ENCODE results near the gene GAN.

GAN gene

DNA sequence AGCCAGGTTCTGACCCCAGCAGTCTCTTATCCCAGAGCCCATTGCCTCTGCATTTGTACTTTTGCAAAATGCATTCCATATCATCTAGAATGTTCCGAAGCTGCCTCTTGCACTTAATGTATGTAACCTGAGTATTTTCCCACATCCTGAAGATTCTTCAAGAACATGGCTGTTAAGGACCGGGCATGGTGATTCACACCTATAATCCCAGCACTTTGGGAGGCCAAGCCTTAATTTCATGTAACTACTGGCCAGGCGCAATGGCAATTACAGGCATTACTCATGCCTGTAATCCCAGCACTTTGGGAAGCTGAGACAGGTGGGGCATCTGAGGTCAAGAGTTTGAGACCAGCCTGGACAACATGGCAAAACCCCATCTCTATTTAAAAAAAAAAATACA is 31.7 kb upstream of the GAN start:
- H3K4me3 ChIP-seq (ENCODE audit: low read length), result no peak overlapping the region
- DNase-seq (ENCODE audit: low read depth), result no peak
- TF ChIP-seq, protein P1, sequence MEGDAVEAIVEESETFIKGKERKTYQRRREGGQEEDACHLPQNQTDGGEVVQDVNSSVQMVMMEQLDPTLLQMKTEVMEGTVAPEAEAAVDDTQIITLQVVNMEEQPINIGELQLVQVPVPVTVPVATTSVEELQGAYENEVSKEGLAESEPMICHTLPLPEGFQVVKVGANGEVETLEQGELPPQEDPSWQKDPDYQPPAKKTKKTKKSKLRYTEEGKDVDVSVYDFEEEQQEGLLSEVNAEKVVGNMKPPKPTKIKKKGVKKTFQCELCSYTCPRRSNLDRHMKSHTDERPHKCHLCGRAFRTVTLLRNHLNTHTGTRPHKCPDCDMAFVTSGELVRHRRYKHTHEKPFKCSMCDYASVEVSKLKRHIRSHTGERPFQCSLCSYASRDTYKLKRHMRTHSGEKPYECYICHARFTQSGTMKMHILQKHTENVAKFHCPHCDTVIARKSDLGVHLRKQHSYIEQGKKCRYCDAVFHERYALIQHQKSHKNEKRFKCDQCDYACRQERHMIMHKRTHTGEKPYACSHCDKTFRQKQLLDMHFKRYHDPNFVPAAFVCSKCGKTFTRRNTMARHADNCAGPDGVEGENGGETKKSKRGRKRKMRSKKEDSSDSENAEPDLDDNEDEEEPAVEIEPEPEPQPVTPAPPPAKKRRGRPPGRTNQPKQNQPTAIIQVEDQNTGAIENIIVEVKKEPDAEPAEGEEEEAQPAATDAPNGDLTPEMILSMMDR (conservative IDR thresholded peaks at IDR 0.05; ENCODE audit: low read depth, low read length), result no peak

DNA sequence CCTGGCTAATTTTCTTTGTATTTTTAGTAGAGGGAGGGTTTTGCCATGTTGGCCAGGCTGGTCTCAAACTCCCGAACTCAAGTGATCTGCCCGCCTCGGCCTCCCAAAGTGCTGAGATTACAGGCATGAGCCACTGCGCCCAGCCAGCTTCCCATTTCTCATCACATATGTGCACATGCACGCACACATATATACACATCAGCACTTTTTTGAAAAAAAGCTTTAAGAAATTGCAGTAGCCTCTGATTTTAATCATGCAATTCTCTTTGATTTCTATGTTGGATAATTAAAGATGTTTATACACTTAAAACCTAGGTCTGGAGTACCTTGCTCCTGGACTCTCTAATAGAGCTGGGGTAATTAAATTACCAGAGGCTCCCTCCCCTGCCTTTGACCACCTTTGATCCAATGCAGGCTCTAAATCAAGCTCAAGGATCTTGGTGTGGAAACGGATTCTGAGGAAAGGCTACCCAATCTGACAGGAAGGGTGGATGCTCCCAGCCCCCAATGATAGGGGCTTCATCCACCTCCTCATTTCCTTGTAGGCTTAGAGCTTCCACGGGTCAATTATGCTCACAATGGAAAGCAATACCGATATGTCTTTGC is 29.7 kb upstream of the GAN start:
- no peak for DNase-seq (ENCODE audit: low read depth)
- no peak overlapping the region for H3K4me3 ChIP-seq (ENCODE audit: low read length)
- TF ChIP-seq, protein P1 (conservative IDR thresholded peaks at IDR 0.05; ENCODE audit: low read depth, low read length), result no peak

DNA sequence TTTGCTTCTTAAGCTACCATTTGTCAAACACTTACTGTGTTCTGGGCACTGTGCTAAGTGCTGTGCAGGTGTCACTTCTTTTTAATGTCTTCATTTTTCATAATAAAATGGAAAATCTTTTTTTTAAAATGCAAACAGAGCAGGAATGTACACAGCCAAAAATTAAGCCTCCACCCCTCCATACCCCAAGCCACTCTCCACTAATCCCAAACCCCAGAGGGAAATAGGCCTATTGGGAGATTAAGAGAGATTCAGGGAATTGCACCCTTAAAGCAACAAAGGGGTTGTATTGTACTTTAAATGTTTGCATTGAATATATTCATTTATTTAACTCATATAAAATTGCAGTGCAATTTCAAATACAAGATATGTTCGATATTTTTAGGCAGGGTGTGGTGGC is 28.6 kb upstream of the GAN start:
- no peak overlapping the region for H3K4me3 ChIP-seq (ENCODE audit: low read length)
- no peak for DNase-seq (ENCODE audit: low read depth)
- TF ChIP-seq, protein P1 (conservative IDR thresholded peaks at IDR 0.05; ENCODE audit: low read depth, low read length), result no peak

DNA sequence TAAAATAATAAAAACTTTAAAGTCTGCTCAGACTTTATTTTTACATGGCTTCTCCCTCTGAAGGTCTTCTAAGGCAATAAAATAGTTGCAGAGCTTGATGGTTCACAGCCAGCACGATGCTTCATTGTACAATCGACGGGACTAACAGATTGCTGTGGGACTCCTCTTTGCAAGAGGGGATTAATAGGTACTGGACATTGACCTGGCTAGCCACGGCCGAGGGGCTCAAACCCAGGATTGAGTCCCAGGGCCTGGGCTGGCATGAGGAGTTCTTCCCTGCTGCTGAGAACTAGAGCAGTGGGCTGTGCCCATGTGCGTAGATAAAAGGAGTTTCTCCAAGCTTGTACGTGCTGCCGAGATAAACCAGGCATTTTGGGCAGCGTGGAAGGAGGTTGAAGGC is 23.6 kb upstream of the GAN start:
- H3K4me3 ChIP-seq (ENCODE audit: low read length), result no peak overlapping the region
- no peak for DNase-seq (ENCODE audit: low read depth)
- TF ChIP-seq, protein P1 (conservative IDR thresholded peaks at IDR 0.05; ENCODE audit: low read depth, low read length), result no peak

DNA sequence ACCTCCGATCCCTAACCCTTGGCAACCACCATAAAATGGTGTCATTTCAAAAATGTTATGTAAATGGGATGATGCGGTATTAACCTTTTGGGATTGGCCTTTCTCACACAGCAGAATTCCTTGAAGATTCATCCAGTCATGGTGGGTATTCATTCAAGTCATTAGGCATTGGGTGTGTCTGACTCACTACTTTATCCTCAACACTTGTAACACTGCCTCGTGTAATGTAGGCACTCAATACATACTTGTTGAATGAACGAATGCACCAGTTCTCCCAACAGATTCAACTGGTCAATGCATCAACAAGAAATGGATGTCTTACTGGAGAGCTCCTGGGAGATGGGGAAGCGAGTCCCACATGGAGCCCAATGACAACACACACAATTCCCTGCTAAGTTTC is 21.8 kb upstream of the GAN start:
- H3K4me3 ChIP-seq (ENCODE audit: low read length), result no peak overlapping the region
- TF ChIP-seq, protein P1 (conservative IDR thresholded peaks at IDR 0.05; ENCODE audit: low read depth, low read length), result no peak
- no peak for DNase-seq (ENCODE audit: low read depth)

DNA sequence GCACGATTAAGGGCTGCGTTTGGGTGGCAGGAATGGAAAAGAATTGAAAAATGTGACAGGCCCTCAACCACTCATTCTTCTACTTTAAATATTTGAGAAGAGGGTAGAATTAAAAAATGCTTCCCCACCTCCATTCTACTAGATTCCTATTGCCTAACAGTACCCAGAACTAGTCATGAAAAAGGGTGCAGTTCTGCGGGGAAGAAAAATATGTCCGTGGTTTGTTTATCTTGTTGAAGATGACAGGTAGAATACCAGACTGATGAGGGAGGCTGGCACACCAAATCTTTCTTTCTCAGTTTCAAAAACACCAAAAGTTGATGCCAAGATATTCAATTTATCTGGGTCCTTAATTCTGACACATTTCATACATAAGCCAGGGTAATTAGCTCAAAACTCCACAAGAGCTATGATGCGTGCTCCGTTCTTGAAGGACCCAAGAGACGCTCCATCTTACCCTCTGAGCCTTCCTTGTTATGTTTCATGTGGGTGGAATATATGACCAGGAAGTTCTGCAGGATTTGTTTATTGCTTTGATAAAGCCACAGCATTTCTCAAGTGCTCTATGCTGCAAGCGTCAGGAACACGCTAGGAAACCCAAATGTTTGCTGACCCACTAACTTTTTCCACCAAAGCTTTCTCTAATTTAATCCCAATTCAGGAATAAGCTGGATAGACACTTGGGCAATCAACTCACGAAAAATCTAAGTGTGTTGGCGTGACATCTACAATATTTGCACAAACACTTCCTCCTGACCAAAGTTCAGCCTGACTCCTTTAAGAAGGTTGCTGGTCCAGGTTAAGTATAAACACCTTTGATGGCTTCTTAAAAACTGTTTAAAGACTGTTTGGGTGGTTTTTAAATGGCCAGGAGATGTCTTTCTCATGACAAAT is 20.6 kb upstream of the GAN start:
- no peak overlapping the region for H3K4me3 ChIP-seq (ENCODE audit: low read length)
- TF ChIP-seq, protein P1 (conservative IDR thresholded peaks at IDR 0.05; ENCODE audit: low read depth, low read length), result no peak
- DNase-seq (ENCODE audit: low read depth), result no peak

DNA sequence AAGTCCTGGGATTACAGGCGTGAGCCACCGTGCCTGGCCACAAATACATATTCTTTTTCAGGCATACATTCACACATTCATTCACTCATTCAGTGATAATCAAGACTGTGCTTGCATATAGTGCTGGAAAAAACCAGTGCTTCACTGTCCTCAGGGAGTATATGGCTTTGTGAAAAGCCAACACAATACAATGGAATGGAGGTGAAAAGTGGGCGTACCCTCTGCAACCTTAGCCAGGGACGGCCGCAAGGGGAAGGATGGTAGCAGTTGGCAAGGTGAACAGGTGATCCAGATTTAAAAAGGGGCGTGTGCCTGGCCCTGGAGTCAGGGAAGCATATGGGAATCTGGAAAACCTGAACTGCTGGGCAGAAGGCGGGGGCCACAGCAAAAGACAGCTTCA is 18.1 kb upstream of the GAN start:
- TF ChIP-seq, protein P1 (conservative IDR thresholded peaks at IDR 0.05; ENCODE audit: low read depth, low read length), result no peak
- H3K4me3 ChIP-seq (ENCODE audit: low read length), result no peak overlapping the region
- DNase-seq (ENCODE audit: low read depth), result no peak

All from retinal pigment epithelial cell (primary cell).